GM19240 (cell line): Measurements from ENCODE around the gene SCAPER.
"Not testable (repeated sequence)": the region's sequence is repeated elsewhere in the genome, so short reads cannot be mapped to it uniquely, and the experiment has no call there.

Experiments used
- DNase-seq: peaks from one replicate; pipeline ENCODE4 v3.0.0; 2011; ENCODE audit warnings: low spot score; ENCODE audit not compliant: insufficient read length

The SCAPER gene

DNA sequence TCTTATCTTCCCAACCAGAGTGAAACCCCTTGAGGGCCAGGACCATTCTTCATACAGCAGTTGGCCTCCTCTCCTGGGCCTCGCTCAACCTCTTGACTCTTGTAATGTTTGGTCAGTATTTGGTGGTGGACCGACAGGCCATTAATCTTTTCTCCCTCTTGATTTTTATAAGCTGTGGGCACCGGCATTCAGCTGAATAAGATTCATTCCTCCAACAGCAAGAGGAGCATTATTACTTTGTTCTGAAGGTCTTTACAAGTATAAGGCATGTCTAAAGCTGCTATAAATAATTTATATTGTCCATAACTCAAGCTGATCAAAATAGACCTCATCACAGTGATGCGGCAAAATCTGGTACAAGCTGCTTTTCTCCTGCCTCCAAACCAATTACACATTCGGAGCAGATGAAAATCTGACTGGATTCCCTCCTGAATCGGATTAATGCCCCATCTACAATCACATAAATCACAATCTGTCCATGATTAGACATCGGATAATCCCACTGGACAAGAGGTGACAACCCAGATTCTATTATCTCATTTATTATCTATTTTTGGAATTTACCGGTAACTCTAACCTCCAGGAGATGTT is 576.9 kb downstream of the SCAPER start:
- no peak for DNase-seq

DNA sequence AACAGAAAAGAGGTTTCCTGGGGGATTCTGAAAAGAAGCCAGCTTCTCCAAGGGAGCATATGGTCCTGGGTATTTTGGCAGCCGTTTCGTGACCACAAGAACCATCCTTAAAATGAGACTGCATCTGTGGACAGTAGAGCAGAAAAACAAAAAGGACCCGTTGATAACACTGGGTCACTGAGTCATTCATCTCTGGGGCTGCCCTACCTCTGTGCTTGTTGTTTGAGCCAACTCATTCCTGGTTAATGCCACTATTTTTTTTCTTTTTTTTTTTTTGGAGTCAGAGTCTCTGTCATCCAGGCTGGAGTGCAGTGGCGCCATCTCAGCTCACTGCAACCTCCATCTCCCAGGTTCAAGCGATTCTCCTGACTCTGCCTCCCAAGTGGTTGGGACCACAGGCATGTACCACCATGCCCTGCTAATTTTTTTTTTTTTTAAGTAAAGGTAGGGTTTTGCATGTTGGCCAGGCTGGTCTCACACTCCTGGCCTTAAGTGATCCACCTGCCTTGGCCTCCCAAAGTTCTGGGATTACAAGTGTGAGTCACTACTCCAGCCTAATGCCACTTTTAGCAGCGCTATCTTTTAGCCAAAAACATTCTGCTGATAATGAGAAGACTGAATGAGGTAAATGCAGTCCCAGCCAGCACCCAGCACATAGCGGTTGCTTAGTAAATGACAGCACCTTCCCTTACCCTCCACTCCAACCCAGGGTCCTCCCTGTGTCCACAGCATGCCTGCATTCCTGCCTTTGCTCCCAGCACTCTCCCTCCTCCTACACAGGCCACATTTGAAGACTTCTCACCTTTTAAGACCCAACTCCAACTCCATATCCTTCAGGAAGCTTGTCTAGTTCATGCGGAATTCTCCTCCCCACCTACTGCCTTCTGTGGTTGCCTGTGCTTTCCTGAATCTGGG is 577.7 kb downstream of the SCAPER start:
- no peak for DNase-seq

DNA sequence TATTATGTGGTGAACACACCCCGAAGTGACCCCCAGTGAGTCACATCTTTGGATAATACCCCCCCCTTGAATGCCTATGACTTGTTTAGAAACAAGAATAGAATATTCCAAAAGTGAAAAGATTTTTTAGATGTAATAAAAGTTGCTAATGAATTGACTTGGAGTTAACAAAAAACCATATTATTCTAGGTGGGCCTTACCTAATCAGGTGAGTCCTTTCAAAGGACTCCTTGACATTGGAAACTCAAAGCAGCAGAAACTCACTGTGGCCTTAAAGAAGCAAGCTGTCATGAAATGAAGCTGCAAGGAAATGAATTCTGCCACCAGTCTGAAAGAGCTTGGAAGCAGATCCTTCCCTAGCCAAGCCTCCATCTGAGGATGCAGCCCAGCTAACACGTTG is 579.4 kb downstream of the SCAPER start:
- no peak for DNase-seq

DNA sequence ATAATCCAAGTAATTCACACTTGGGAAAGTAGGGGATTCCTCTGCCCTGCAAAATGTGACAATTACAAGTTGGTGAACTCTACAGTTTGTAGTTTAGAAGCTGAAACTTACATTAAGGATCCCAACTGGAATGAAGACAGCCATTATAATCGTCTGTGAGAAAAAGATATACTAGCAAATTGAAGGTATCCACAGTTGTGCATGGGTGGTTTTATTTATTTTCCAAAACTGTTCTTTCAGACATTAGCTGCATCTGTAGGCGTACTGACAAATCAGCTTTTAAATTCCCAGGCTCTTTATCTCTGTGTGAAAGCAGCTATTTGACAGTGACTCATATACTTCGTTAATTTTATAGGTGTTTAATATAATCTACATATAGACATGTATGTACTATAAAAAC is 581.1 kb downstream of the SCAPER start:
- no peak for DNase-seq

DNA sequence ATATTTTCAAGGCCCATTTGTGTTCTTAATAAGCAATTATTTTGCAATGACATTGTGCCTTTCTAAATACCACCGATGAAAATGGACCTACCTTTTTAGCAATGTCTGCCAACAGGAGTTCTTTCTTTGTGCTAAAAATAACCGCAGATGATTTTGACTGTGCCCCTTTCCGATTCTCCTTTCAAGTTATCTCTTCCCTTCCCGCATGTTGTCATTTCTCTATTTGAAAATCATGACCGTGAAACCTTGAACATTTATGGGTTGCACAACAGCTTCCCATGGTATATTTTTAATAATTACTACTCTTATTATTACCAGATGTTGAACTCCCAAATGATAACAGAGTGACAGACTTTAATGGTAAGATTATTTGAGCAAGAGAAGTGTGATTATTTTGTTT is 583.5 kb downstream of the SCAPER start:
- no peak for DNase-seq

DNA sequence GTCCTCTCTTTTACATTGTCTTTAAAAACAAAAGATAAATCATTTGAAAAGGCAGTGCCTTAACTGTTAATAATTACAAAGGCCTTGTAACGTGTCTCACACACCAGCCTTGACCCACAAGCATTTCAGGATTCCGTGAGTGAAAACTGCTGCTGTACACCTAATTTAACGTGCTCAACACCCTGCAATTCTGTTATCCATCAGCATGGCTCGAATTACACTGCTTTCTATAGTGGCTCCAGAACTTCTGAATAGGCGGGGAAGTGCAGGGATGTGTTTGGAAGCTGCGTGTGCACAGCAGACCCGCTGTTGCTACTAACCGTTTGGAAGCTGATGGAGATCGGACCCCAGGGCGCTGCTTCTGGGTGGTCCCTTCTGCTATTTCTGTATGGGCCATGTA is 584.0 kb downstream of the SCAPER start:
- no peak for DNase-seq

DNA sequence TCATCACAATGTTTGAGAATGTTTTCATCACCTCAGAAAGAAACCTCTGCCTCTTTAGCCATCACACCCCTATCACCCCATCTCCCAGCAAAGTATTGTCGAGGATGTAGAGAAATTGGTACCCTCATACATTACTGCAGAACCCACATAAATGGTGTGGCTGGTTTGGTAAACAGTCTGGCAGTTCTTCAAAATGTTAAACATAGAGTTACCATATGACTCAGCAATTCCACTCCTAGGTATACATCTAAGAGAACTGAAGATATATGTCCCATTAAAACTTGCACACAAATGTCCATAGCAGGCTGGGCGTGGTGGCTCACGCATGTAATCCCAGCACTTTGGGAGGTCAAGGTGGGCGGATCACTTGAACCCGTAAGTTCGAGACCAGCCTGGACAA is 585.1 kb downstream of the SCAPER start:
- no peak for DNase-seq

DNA sequence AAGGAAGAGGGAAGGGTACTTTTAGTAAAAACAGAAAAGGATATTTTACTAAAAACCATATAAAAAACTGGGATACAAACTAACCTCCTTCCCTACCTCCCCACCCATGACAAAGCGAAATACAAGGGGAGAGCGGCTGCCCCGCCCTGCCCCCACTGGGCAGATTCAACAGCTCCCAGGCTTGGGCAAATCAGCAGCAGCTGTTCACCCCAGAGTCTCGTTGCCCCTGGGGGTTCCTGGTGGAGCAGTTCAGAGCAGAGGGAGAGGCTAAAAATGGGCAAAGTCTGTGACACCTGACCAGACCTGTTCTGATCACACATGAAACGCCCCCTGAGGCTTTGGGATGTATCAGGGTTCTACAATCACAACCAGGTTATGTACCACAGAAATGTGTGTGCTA is 591.4 kb downstream of the SCAPER start:
- DNase-seq = no peak

DNA sequence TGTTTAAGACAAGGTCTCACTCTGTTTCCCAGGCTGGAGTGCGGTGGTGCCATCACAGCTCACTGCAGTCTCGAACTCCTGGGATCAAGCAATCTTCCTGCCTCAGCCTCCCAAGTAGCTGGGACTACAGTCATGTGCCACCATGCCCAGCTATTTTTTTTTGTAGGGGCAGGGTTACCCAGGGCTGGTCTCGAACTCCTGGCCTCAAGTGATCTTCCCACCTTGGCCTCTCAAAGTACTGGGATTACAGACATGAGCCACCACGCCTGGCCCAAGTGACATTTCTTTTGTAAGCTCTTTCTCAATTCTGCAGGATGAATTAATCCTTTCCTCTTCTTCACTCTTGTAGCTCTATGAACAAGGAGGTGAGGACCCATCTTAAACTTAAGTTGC is 592.0 kb downstream of the SCAPER start:
- DNase-seq = not testable (repeated sequence)

DNA sequence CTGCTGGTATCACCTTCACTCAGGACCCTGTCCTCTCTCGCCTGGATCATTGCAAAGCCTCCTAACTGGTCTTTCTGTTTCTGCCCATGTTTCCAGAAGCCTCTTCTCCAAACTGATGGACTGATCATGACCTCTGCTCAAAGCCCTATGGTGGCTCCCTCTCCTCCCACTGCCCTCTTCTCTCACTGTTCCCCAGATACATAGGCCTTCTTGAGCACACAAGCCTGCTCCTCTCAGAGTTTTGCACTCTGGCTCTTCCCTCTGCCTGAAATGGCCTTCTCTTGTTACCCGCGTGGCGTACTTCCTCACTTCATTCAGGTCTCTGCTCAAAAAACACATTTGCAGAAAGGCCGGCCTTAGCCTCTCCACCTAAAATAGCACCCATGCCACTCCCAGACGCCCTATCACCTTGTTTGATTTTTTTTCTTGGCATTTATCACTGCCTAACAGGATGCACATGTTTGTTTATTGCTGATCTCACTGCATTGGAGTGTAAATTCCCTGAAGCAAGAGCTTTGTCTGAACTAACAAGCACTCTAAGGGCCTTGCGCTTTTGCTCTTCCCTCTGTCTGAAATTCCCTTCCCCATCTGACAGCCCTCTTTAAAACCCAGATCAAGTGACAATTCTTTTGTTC is 592.5 kb downstream of the SCAPER start:
- no peak for DNase-seq

DNA sequence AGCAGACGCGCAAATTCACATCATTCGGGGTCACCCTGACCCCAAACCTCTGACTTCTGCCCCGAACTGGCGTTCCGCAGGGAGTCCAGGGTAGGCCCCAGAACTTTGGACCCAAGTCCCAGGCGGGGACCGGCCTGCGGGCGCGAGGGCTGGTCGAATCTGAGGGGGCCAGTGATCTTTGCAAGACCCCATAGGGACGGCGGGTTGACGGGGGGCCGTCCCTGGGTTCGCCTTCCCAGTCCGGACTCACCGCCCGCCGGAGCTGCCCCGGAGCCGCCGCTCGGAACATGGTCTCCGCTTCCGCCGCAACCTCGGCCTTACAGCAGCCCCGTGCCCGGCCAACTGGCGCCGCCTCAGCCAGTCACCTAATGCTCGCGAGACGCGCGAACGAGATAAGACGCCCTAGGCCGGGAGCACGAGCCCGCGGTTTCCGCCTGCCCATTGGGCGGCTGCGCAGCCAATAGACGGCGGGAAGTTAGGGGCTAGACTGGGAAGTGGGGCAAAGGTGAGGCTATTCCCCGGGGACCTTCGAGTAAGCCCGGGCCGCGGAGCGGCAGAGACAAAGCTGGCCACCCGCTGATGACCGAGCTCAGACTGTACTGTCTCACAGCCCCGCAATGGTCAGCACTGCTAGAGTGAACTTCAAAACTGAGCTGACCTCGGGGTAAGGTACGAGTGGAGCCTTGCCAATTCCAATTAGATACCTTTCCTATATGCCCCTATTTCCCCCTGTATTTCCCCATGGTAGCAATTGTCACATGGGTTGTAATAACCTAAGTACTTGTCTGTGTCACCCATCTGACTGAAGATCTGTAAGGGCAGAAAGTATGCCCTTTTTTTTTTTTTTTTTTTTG is 593.8 kb downstream of the SCAPER start, which contains the start of gene ETFA:
ETFA (minus strand) TSS at position 370 of the 854 bp plus-strand sequence; CDS start at position 289, 81 bp downstream.
- peak; percentile 95 for DNase-seq

DNA sequence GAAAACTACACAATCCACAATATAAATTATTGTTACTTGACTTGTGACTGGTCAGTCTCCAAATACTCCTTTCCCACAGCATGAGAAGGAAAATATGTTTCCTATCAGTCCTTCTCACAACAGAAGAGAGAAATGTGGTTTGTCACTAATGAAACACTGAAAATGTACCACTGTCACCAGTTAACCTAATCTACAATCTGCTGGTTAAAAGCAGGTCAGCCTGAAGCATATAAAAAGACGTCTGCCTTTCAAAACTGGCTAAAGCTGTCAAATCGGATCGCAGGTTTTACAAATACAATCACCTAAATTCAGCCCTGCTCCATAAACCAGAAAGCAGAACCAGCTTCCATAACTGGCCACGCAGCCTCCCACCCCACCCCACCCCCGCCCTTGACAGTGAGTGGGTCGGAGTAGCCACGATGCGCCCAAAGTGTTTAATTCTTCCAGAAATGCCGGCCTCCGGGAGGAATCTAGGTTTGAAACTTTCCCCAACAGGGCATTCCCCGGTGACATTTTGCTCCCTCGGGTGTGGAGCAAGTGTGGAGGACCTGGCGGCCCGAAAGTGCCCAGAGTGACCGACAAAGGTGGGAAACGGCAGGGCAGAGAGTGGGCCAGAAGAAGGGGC is 594.6 kb downstream of the SCAPER start:
- no peak for DNase-seq

DNA sequence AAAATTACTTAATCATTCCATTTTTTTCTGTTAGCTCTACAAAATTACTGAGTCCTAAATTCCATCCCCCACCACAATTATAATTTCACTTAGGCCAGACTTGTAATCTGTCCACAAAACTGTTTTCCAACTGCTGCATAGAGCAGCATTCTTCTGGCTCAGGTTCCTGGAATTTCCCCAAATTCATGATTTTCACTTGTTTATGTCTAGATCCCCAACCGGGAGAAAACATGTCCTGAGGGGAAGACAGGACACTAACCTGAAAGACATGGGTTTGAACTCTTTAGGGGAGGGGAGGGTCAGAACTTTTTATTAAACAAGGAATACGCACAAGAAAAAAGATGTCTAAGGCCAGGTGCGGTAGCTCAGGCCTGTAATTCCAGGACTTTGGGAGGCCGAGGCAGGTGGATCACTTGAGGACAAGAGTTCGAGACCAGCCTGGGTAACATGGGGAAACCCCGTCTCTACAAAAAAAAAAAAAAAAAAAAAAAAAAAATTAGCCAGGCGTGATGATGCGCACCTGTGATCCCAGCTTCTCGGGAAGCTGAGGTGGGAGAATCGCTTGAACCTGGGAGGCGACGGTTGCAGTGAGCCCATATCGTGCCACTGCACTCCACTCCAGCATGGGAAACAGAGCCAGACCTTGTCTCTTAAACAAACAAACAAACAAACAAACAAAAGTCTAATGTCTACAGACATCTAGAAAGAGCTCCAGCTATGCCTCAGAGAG is 595.4 kb downstream of the SCAPER start:
- DNase-seq = no peak

DNA sequence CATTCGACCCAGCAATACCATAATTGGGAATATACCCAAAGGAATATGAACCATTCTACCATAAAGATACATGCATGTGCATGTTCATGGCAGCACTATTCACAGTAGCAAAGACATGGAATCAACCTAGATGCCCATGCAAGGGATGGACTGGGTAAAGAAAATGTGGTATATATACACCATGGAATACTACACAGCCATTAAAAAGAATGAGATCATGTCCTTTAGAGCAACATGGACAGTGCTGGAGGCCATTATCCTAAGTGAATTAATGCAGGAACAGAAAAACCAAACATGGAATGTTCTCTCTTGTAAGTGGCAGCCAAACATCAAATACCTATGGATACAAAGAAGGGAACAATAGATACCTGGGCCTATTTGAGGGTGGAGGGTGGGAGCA is 601.2 kb downstream of the SCAPER start:
- DNase-seq = no peak

DNA sequence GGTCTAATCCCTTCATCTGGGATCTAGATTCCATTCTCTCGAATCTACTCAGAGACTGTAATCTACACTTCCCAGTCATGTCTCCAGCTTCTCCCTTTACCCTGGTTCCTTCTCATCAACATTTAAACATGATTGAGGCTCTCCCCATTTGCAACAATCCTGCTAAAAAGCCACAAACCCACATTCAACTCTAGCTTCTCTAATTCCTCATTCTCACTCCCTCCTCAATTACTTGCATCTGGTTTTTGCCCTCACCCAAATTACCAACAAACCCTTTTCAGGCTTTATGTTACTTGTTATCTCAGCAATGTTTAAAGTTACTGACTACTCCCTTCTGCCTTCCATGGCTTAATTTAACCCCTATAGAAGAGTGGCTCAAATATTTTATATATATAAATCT is 605.4 kb downstream of the SCAPER start:
- DNase-seq = no peak

DNA sequence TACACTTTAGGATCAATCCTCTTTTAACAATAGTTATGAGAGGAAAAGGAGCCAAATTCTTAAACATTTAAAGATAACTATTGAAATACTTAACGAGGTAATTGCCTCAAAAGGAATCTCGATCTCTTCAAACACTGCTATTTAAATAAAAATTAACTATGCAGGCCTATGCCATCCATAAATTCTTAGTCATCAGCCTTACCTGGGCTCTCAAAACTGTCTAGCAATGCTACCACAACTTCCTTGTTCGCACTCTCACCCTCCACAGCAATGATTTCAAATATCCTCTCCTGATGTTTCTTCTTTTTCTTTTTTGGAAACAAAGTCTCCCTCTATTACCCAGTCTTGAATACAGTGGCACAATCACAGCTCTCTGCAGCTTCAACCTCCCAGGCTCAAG is 606.2 kb downstream of the SCAPER start:
- no peak for DNase-seq

DNA sequence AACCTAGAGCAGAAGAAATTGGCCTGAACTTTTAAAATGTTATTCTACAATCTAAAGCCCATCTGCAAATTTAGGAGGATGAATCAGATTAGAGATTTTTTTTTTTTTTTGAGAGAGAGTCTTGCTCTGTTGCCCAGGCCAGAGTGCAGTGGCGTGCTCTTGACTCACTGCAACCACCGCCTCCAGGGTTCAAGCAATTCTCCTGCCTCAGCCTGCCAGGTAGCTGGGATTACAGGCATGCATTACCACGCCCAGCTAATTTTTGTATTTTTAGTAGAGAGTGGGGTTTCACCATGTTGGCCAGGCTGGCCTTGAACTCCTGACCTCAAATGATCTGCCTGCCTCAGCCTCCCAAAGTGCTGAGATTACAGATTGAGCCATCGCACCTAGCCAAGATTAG is 607.2 kb downstream of the SCAPER start:
- DNase-seq = not testable (repeated sequence)
